ENCODE data around the gene ERC2. TPM values are rescaled to one million over a fixed set of nuclear protein-coding genes. Genes with fewer than 3 reads are reported as not detected.

ERC2 gene
- total RNA-seq, 1 experiment from 2014 or later: 0.77 TPM

- no peaks in the 10 kb centered on the region for H3K9me2 ChIP-seq (replicated peaks; ENCODE audit: low read length)
- H3K9me3 ChIP-seq (ENCODE audit: low read length): no peaks in the 10 kb centered on the region
- no peak for ATAC-seq
- no peaks in the 10 kb centered on the region for H3K27me3 ChIP-seq (ENCODE audit: low read length)
- no peaks in the 10 kb centered on the region for H3K36me3 ChIP-seq (ENCODE audit: low read depth, low read length)
- H3K9ac ChIP-seq (ENCODE audit: low read length): no peak overlapping the region
- ChIA-PET POLR2A (ENCODE audit: unreplicated experiment) (no interaction called here), CTCF (interaction anchor here (0.6 to 0.7 kb wide), 2 partner anchors 40 to 205 kb away, joined by 3 read pairs; no protein-coding TSS in a partner anchor)
- H3F3A ChIP-seq (ENCODE audit: low read length, unreplicated experiment): no peaks in the 10 kb centered on the region
- peaks cover 48% of the 10 kb centered on the region for H3K4me1 ChIP-seq (ENCODE audit: insufficient read depth, low read length)
- peak; percentile 30 for DNase-seq
- H3K79me2 ChIP-seq (ENCODE audit: low read length): no peaks in the 10 kb centered on the region
- BruUV-seq (replicated peaks): no TSS peak
- H3K4me2 ChIP-seq (ENCODE audit: low read length): no peak overlapping the region
- no peak for TF ChIP-seq EZH2 (IDR thresholded peaks at IDR 0.05; ENCODE audit: low read length, unreplicated experiment)
- TF ChIP-seq EZH2phosphoT487 (IDR thresholded peaks at IDR 0.05; ENCODE audit: borderline replicate concordance, low read length): no peak
- TF ChIP-seq CTCF (conservative IDR thresholded peaks at IDR 0.05; ENCODE audit: low read depth, low read length): no peak
- no peak overlapping the region for H2AFZ ChIP-seq (ENCODE audit: low read length)
- no peaks in the 10 kb centered on the region for H4K20me1 ChIP-seq (ENCODE audit: low read length)
- no peak overlapping the region for H3K27ac ChIP-seq (ENCODE audit: low read length)
- H3K4me3 ChIP-seq (ENCODE audit: low read length): no peak overlapping the region
- intact Hi-C loops (cut with micrococcal nuclease): loop anchor here (1.0 to 5.0 kb wide), 4 partner anchors 96 to 276 kb away; no protein-coding TSS in a partner anchor
Observed at GRCh38 chr3:55621648-55622047, 846.6 kb downstream of the ERC2 start.

DNA sequence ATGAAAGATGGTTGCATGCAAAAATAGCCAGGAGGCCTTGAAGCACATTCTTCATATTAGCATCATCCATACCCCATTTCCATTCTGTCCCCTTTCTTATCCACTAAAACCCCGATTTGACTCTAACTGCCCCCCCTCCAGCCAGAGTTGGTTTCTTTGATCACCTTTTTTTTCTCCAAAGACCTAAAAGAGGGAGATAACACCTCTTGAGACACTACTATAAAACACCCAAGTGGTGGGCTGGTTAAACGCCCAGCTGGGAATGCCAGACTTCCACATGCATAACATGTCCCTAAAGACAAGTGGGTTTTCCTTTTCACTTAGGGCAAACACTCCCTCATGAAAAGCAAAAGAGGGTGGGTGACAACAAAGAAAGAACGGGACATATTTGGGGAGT lies 847.2 kb downstream of the ERC2 start:
- ATAC-seq (no peak), DNase-seq (no peak)
- no peaks in the 10 kb centered on the region for H3K27me3 ChIP-seq (ENCODE audit: low read length)
- H3K4me2 ChIP-seq (ENCODE audit: low read length): no peak overlapping the region; the same call in 1 of the 2 replicates
- intact Hi-C loops (cut with micrococcal nuclease): loop anchor here (5.0 kb wide), 2 partner anchors 96 to 276 kb away; no protein-coding TSS in a partner anchor
- H3K4me3 ChIP-seq (ENCODE audit: low read length): no peak overlapping the region
- BruUV-seq (replicated peaks): no TSS peak
- no peak overlapping the region for H3K9ac ChIP-seq (ENCODE audit: low read length)
- no peaks in the 10 kb centered on the region for H3K9me3 ChIP-seq (ENCODE audit: low read length)
- H3F3A ChIP-seq (ENCODE audit: low read length, unreplicated experiment): no peaks in the 10 kb centered on the region
- CTCF ChIA-PET: no interaction called here
- H3K79me2 ChIP-seq (ENCODE audit: low read length): no peaks in the 10 kb centered on the region
- no peaks in the 10 kb centered on the region for H3K9me2 ChIP-seq (replicated peaks; ENCODE audit: low read length)
- no peak for TF ChIP-seq CTCF (conservative IDR thresholded peaks at IDR 0.05; ENCODE audit: low read depth, low read length)
- TF ChIP-seq EZH2phosphoT487 (IDR thresholded peaks at IDR 0.05; ENCODE audit: borderline replicate concordance, low read length): no peak
- no peak for TF ChIP-seq EZH2 (IDR thresholded peaks at IDR 0.05; ENCODE audit: low read length, unreplicated experiment)
- POLR2A ChIA-PET (ENCODE audit: unreplicated experiment): no interaction called here
- H4K20me1 ChIP-seq (ENCODE audit: low read length): no peaks in the 10 kb centered on the region
- H3K36me3 ChIP-seq (ENCODE audit: low read depth, low read length): no peaks in the 10 kb centered on the region
- H3K27ac ChIP-seq (ENCODE audit: low read length): no peak overlapping the region
- peaks cover 48% of the 10 kb centered on the region for H3K4me1 ChIP-seq (ENCODE audit: insufficient read depth, low read length)
- H2AFZ ChIP-seq (ENCODE audit: low read length): no peak overlapping the region

- no TSS peak for BruUV-seq (replicated peaks)
- POLR2A ChIA-PET (ENCODE audit: unreplicated experiment): no interaction called here
- intact Hi-C loops (cut with micrococcal nuclease): loop anchor here (5.0 kb wide), 2 partner anchors 97 to 277 kb away; no protein-coding TSS in a partner anchor
- H3K79me2 ChIP-seq (ENCODE audit: low read length): no peaks in the 10 kb centered on the region
- DNase-seq: peak; percentile 55
- H4K20me1 ChIP-seq (ENCODE audit: low read length): no peaks in the 10 kb centered on the region
- no peak overlapping the region for H3K9ac ChIP-seq (ENCODE audit: low read length)
- no peaks in the 10 kb centered on the region for H3K27me3 ChIP-seq (ENCODE audit: low read length)
- no peak for TF ChIP-seq EZH2 (IDR thresholded peaks at IDR 0.05; ENCODE audit: low read length, unreplicated experiment)
- TF ChIP-seq CTCF (conservative IDR thresholded peaks at IDR 0.05; ENCODE audit: low read depth, low read length): no peak
- H3K4me1 ChIP-seq (ENCODE audit: insufficient read depth, low read length): peaks cover 48% of the 10 kb centered on the region
- CTCF ChIA-PET: no interaction called here
- peak; percentile 42 for ATAC-seq
- no peaks in the 10 kb centered on the region for H3K9me2 ChIP-seq (replicated peaks; ENCODE audit: low read length)
- H3K4me2 ChIP-seq (ENCODE audit: low read length): peak overlapping the region; percentile 70
- H3K4me3 ChIP-seq (ENCODE audit: low read length): peak overlapping the region; percentile 17; the same call in 1 of the 2 replicates
- H3K9me3 ChIP-seq (ENCODE audit: low read length): no peaks in the 10 kb centered on the region
- H3F3A ChIP-seq (ENCODE audit: low read length, unreplicated experiment): no peaks in the 10 kb centered on the region
- peak overlapping the region; percentile 58 for H2AFZ ChIP-seq (ENCODE audit: low read length)
- H3K27ac ChIP-seq (ENCODE audit: low read length): peak overlapping the region; percentile 44
- no peaks in the 10 kb centered on the region for H3K36me3 ChIP-seq (ENCODE audit: low read depth, low read length)
Observed at GRCh38 chr3:55620351-55621025, 847.8 kb downstream of the ERC2 start.

Data from PC-3 (cell line).